ENCODE measurements around the gene SLC35F4.

SLC35F4 gene

DNA sequence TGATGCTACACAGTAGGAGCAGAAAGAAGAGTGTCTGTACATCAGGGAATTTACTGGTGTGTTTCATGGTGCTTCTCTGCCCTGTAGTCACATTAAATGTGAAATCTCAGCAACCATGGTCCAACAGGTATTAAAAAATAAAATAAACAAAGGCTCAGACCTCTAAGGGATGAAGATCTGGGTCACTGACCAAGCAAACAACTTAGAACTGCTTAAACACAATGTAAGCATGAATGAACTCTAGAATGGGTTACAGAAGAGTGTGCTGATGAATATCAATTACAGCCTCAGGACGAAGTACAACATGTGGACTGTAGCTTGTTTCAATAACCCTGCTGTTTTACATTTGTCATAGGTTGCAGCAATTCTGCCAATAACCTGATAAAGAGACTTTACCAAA lies 47.4 kb downstream of the SLC35F4 start:
- DNase-seq (ENCODE audit: low read depth), result no peak
- TF ChIP-seq, protein P1, sequence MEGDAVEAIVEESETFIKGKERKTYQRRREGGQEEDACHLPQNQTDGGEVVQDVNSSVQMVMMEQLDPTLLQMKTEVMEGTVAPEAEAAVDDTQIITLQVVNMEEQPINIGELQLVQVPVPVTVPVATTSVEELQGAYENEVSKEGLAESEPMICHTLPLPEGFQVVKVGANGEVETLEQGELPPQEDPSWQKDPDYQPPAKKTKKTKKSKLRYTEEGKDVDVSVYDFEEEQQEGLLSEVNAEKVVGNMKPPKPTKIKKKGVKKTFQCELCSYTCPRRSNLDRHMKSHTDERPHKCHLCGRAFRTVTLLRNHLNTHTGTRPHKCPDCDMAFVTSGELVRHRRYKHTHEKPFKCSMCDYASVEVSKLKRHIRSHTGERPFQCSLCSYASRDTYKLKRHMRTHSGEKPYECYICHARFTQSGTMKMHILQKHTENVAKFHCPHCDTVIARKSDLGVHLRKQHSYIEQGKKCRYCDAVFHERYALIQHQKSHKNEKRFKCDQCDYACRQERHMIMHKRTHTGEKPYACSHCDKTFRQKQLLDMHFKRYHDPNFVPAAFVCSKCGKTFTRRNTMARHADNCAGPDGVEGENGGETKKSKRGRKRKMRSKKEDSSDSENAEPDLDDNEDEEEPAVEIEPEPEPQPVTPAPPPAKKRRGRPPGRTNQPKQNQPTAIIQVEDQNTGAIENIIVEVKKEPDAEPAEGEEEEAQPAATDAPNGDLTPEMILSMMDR (IDR thresholded peaks at IDR 0.05; ENCODE audit: control insufficient read depth, insufficient read depth, low read depth, low read length, missing control alignments), result no peak

DNA sequence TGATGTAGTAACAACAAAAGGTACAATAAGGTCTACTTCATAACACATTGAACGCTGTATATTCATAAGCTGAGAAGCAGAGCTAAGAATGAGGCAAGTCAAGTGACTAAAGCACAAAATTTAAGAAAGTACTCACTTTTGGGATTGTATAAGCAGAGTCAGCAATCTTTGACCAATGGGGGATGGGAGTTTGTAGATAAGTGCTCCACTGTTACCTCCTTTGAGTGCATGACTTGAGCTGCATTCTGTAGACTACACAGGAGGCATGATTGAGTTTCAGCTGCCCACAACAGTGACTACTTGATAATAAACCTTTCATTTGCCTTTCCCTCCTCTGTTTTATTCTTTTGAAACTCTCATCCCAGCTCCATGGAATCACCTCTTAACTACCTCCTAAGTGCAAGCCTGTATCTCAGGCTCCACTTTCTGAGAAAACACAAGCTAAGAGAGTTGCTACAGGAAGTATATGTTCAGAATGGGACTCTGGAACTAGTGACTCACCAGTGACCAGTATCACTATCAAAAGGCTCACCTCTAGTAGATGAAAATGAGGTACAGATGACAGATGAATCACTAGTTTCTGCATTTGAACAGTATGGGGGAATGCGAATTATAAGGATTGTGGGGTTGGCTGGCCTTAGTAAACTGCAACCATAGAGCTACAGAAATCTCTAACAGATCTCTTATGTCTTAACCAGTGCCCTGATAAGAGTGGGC lies 49.2 kb downstream of the SLC35F4 start:
- TF ChIP-seq, protein P1 (IDR thresholded peaks at IDR 0.05; ENCODE audit: control insufficient read depth, insufficient read depth, low read depth, low read length, missing control alignments), result no peak
- no peak for DNase-seq (ENCODE audit: low read depth)
- no peak overlapping the region for H3K4me3 ChIP-seq (ENCODE audit: control insufficient read depth, low read depth, low read length)

More for the DNA sequence above, 47.4 kb downstream of the SLC35F4 start:
- no peak overlapping the region for H3K4me3 ChIP-seq (ENCODE audit: control insufficient read depth, low read depth, low read length)

GRCh38 chr14:57814726-57815125 lies 51.2 kb downstream of the SLC35F4 start:
- no peak overlapping the region for H3K4me3 ChIP-seq (ENCODE audit: control insufficient read depth, low read depth, low read length)
- TF ChIP-seq, protein P1 (IDR thresholded peaks at IDR 0.05; ENCODE audit: control insufficient read depth, insufficient read depth, low read depth, low read length, missing control alignments), result no peak
- DNase-seq (ENCODE audit: low read depth), result no peak

GRCh38 chr14:57812741-57813140 lies 53.2 kb downstream of the SLC35F4 start:
- TF ChIP-seq, protein P1 (IDR thresholded peaks at IDR 0.05; ENCODE audit: control insufficient read depth, insufficient read depth, low read depth, low read length, missing control alignments), result no peak
- no peak overlapping the region for H3K4me3 ChIP-seq (ENCODE audit: control insufficient read depth, low read depth, low read length)
- DNase-seq (ENCODE audit: low read depth), result no peak

GRCh38 chr14:57811998-57812546 lies 53.8 kb downstream of the SLC35F4 start:
- DNase-seq (ENCODE audit: low read depth), result no peak
- TF ChIP-seq, protein P1 (IDR thresholded peaks at IDR 0.05; ENCODE audit: control insufficient read depth, insufficient read depth, low read depth, low read length, missing control alignments), result no peak
- no peak overlapping the region for H3K4me3 ChIP-seq (ENCODE audit: control insufficient read depth, low read depth, low read length)

- DNase-seq (ENCODE audit: low read depth), result no peak
- H3K4me3 ChIP-seq (ENCODE audit: control insufficient read depth, low read depth, low read length), result no peak overlapping the region
- TF ChIP-seq, protein P1 (IDR thresholded peaks at IDR 0.05; ENCODE audit: control insufficient read depth, insufficient read depth, low read depth, low read length, missing control alignments), result no peak
Observed at GRCh38 chr14:57809808-57810207, 56.1 kb downstream of the SLC35F4 start.

All from AG09309 (cell line).